ENCODE measurements around the gene UGT1A7.
"Not testable (repeated sequence)": the region's sequence is repeated elsewhere in the genome, so short reads cannot be mapped to it uniquely, and the experiment has no call there.

Gene UGT1A7

DNA sequence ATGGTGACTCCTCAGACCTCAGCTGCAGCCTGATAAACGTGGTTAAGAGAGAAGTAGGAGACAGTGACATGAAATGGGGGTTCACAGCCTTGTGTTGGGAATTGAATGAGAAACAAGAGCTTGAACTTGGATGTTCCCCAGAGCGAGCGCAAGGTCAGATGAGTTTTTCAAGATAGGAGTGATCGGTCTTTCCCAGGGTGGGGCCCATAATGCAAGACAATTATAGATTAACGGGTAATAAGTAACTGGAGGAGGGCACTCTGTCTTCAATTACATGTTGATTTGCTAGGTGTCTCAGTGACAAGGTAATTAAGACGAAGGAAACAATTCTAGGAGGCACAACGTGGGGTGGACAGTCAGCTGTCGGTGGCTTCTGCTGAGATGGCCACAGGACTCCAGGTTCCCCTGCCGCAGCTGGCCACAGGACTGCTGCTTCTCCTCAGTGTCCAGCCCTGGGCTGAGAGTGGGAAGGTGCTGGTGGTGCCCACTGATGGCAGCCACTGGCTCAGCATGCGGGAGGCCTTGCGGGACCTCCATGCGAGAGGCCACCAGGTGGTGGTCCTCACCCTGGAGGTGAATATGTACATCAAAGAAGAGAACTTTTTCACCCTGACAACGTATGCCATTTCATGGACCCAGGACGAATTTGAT is 31.0 kb downstream of the UGT1A7 start, which contains the start of gene UGT1A5:
TSS of gene UGT1A5 (plus strand) at position 297 of the 651 bp plus-strand sequence. CDS start at position 382, 85 bp downstream.
- no peak for DNase-seq (ENCODE audit: low read depth in 2 of 2)

GRCh38 chr2:233713262-233713615 is 31.5 kb downstream of the UGT1A7 start:
- DNase-seq (ENCODE audit: low read depth in 2 of 2), result no peak

DNA sequence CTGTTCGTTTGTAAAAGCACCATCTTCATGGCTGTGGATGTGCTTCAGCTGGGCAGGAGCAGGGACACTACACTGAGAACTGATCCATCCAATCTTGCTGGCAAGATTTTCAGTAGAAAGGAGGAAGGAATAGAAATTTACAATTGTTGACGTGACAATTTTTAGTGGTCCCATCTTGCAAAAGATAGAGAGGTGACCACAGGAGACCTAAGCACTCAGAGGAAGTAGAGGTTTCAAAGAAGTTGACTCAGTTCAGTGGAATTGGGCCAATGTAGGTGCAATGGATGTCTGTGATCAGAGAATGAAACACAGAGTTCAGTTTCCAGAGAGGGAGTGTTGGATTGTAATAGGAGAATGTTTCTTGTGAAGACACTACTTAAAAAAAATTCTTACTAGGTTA is 32.4 kb downstream of the UGT1A7 start:
- DNase-seq (ENCODE audit: low read depth in 2 of 2), result no peak

- DNase-seq (ENCODE audit: low read depth in 2 of 2), result no peak
These were observed 36.9 kb downstream of the UGT1A7 start, which contains the start of gene UGT1A4 for GRCh38 chr2:233718552-233718951. UGT1A4 (plus strand) TSS chr2:233718736; CDS start chr2:233718821, 85 bp downstream.

DNA sequence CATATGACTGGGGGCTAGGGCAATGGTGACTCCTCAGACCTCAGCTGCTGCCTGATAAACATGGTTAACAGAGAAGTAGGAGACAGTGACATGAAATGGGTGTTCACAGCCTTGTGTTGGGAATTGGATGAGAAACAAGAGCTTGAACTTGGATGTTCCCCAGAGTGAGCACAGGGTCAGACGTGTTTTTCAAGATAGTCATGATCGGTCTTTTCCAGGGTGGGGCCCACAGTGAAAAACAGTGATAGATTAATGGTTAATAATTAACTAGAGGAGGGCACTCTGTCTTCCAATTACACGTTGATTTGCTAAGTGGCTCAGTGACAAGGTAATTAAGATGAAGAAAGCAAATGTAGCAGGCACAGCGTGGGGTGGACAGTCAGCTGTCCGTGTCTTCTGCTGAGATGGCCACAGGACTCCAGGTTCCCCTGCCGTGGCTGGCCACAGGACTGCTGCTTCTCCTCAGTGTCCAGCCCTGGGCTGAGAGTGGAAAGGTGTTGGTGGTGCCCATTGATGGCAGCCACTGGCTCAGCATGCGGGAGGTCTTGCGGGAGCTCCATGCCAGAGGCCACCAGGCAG is 47.1 kb downstream of the UGT1A7 start, which contains the start of gene UGT1A3:
TSS of gene UGT1A3 (plus strand) at position 320 of the 579 bp plus-strand sequence. CDS start at position 405, 85 bp downstream.
- no peak for DNase-seq (ENCODE audit: low read depth in 2 of 2)

DNA sequence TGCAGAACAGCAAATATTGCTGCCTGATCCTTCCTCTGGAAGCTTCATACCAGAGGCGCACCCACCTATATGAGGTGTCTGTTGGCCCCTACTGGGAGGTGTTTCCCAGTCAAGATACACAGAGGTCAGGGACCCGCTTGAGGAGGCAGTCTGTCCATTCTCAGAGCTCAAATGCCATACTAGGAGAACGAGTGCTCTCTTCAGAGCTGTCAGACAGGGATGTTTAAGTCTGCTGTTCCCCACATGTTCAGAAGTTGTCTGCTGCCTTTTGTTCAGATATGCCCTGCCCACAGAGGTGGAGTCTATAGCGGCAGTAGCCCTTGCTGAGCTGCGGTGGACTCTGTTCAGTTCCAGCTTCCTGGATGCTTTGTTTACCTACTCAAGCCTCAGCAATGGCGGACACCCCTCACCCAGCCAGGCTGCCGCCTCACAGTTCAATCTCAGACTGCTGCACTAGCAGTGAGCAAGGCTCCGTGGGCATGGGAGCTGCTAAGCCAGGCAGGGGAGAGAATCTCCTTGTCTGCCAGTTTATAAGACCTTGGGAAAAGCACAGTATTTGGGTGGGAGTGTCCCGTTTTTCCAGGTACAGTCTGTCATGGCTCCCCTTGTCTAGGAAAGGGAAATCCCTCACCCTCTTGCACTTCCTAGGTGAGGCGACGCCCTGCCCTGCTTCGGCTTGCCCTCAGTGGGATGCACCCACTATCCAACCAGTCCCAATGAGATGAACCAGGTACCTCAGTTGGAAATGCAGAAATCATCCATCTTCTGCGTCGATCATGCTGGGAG is 55.4 kb downstream of the UGT1A7 start:
- not testable (repeated sequence) for DNase-seq (ENCODE audit: low read depth in 2 of 2)

- no peak for DNase-seq (ENCODE audit: low read depth in 2 of 2)
These were observed 59.2 kb downstream of the UGT1A7 start for GRCh38 chr2:233740870-233741269.

DNA sequence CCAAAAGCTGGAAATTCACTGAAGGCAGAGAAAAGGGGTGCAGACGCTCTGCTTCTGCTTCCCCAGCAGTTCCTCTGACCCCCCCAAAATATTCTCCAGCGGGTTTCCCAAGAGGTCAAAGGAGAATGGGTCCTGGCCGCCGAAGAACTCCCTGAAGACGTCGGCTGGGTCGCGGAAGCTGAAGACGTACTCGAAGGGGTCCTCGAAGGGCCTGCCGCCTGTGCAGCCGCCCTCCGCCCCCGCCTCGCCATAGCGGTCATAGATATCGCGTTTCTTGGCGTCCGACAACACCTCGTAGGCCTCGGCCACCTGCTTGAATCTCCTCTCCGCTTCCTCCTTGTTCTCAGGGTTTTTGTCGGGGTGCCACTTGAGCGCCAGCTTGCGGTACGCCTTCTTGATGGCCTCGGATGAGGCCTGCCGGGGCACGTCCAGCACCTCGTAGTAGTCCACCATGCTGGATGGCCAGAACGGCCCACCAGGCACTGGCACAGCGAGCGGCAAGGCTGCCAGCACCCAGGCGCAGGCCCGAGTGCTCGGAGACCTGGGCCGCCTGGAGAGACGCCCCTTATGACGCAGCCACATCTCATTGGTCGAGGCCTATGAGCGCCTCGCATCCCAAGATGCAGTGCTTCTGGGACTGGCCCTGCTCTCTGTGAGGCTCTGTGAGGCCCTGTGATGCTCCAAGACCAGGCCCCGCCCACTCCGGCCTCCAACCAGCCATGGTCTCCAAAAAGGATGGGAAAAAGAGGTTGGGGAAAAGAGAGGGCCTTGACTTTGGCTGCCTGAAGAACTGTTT is 62.0 kb downstream of the UGT1A7 start:
- no peak for DNase-seq (ENCODE audit: low read depth in 2 of 2)

- DNase-seq (ENCODE audit: low read depth in 2 of 2), result no peak
These were observed 63.5 kb downstream of the UGT1A7 start for GRCh38 chr2:233745073-233745755.

DNA sequence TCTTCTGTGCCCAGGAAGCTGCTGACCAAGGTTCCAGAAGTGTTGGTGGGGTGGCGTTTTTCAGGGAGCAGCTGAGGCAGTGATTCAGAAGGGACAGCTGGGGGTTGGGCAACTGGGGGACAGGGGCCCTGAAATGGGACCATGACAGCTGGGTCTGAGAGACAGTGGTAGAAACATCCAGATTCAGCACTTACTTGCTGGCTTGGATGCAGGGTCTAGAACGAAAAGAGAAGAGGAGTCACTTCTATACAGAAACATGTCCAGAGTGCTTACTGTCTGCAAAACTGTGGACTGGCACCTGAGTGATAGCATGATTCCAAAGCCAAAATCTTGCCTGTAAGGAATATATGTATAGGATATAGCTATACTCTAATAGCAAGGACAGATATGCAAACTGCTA is 64.1 kb downstream of the UGT1A7 start:
- DNase-seq (ENCODE audit: low read depth in 2 of 2), result not testable (repeated sequence)

DNA sequence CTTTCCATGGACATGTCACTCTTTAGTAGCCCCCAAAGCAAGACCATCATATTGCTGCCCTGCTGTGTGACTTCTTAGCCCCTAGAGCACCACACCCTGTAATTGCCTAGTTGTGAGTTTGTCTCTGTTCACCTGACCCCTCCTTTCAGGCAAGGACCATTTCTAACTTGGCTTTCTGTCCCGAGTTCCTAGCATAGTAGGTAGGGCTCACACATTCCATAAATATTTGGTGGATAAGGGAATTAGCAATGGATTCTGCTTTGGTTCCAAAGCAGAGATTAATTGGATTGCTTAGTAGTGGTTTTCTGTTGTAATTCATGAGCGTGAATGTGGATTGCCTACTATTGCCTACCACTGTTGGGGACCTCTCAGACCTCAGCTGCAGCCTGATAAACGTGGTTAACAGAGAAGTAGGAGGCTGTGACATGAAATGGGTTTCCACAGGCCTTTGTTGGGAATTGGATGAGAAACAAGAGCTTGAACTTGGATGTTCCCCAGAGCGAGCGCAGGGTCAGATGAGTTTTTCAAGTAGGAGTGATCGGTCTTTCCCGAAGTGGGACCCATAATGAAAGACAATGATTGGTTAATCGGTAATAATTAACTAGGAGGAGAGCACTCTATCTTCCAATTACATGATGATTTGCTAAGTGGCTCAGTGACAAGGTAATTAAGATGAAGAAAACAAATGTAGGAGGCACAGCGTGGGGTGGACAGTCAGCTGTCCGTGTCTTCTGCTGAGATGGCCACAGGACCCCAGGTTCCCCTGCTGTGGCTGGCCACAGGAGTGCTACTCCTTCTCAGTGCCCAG is 65.0 kb downstream of the UGT1A7 start:
- no peak for DNase-seq (ENCODE audit: low read depth in 2 of 2)

- no peak for DNase-seq (ENCODE audit: low read depth in 2 of 2)
These were observed 65.5 kb downstream of the UGT1A7 start for GRCh38 chr2:233747283-233747544.

DNA sequence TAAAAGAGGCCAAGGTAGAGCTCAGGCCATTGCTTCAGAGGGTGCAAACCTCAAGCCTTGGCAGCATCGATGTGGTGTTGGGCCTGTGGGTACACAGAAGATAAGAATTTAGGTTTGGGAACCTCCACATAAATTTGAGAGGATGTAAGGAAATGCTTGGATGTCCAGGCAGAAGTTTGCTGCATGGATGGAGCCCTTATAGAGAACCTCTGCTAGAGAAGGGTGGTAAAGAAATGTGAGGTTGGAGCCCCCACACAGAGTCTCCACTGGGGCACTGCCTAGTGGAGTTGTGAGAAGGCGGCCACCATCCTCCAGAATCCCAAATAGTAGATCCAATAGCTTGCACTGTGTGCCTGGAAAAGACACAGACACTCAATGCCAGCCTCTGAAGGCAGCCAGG is 69.0 kb downstream of the UGT1A7 start:
- DNase-seq (ENCODE audit: low read depth in 2 of 2), result not testable (repeated sequence)

- DNase-seq (ENCODE audit: low read depth in 2 of 2), result not testable (repeated sequence)
These were observed 69.7 kb downstream of the UGT1A7 start for GRCh38 chr2:233751212-233752009.

DNA sequence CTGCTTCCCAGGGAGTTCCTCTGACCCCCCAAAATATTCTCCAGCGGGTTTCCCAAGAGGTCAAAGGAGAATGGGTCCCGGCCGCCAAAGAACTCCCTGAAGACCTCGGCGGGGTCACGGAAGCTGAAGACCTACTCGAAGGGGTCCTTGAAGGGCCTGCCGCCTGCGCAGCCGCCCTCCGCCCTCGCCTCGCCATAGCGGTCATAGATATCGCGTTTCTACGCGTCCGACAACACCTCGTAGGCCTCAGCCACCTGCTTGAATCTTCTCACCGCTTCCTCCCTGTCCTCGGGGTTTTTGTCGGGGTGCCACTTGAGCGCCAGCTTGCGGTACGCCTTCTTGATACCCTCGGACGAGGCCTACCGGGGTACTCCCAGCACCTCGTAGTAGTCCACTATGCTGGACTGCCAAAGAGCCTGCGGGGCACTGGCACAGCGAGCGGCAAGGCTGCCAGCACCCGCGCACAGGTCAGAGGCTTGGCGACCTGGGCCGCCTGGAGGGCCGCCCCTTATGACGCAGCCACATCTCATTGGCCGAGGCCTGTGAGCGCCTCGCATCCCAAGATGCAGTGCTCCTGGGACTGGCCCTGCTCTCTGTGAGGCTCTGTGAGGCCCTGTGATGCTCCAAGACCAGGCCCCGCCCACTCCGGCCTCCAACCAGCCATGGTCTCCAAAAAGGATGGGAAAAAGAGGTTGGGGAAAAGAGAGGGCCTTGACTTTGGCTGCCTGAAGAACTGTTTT is 73.3 kb downstream of the UGT1A7 start:
- no peak for DNase-seq (ENCODE audit: low read depth in 2 of 2)

DNA sequence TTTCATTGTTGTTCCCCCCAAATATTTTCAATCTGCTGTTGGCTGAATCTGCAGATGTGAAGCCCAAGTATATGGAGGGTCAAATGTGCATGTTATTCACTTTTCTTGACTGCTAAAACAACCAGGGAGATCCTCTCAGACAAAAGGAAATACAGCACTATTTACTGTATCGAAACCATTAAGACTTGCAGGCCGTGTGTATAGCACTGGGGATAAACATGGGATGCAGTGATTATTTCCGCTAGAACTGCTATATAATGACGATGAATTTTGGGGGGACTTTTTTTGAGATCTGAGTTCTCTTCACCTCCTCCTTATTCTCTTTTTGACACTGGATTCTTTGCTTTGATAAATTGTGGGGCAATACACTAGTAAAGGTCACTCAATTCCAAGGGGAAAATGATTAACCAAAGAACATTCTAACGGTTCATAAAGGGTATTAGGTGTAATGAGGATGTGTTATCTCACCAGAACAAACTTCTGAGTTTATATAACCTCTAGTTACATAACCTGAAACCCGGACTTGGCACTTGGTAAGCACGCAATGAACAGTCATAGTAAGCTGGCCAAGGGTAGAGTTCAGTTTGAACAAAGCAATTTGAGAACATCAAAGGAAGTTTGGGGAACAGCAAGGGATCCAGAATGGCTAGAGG is 74.9 kb downstream of the UGT1A7 start:
- no peak for DNase-seq (ENCODE audit: low read depth in 2 of 2)

- DNase-seq (ENCODE audit: low read depth in 2 of 2), result no peak
These were observed 76.4 kb downstream of the UGT1A7 start for GRCh38 chr2:233758141-233758540.

GRCh38 chr2:233758849-233759248 is 77.1 kb downstream of the UGT1A7 start:
- no peak for DNase-seq (ENCODE audit: low read depth in 2 of 2)

DNA sequence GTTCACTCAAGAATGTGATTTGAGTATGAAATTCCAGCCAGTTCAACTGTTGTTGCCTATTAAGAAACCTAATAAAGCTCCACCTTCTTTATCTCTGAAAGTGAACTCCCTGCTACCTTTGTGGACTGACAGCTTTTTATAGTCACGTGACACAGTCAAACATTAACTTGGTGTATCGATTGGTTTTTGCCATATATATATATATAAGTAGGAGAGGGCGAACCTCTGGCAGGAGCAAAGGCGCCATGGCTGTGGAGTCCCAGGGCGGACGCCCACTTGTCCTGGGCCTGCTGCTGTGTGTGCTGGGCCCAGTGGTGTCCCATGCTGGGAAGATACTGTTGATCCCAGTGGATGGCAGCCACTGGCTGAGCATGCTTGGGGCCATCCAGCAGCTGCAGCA is 78.3 kb downstream of the UGT1A7 start, which contains the start of gene UGT1A1:
TSS of gene UGT1A1 (plus strand) at position 228 of the 400 bp plus-strand sequence. CDS start at position 246, 18 bp downstream.
- no peak for DNase-seq (ENCODE audit: low read depth in 2 of 2)

All from stimulated activated CD4-positive, alpha-beta T cell treated with anti-CD3 and anti-CD28 coated beads, Interleukin-15, amount 100 ng/mL, for 48 hours (primary cell).